HepG2 (cell line): ENCODE results near the gene FASTKD2. TPM values are rescaled to one million over a fixed set of nuclear protein-coding genes. Genes with fewer than 3 reads are reported as not detected.

Experiments
- ATF7 ChIP-seq, 2 experiments: fragments of 450-650 bp in 1 of 2; sonication (generic) in 1 of 2; formaldehyde crosslinking in 1 of 2; IDR thresholded peaks; 2 replicates each; pipeline versions ENCODE4 v1.4.0 to v1.6.1; 2016 to 2020; ENCODE audit warnings: antibody characterized with exemption in 1 of 2, mild to moderate bottlenecking in 1 of 2, missing genetic modification reagents in 1 of 2
- CHCHD3 ChIP-seq: sonication (generic); formaldehyde crosslinking; IDR thresholded peaks from 2 replicates; pipeline ENCODE4 v1.8.0; 2022; ENCODE audit warnings: mild to moderate bottlenecking, missing genetic modification reagents, moderate library complexity
- DNMT3B ChIP-seq: conservative IDR thresholded peaks from 2 replicates; pipeline ENCODE4 v1.6.1; 2016; ENCODE audit warnings: missing biosample characterization, control low read depth
- FOSL1 ChIP-seq: sonication (generic); formaldehyde crosslinking; IDR thresholded peaks from 2 replicates; pipeline ENCODE4 v1.9.0; 2021; ENCODE audit warnings: missing genetic modification reagents, borderline replicate concordance
- FOXJ3 ChIP-seq: sonication (generic); formaldehyde crosslinking; IDR thresholded peaks from 2 replicates; pipeline ENCODE4 v1.4.0; 2020; ENCODE audit warnings: missing genetic modification reagents, mild to moderate bottlenecking, borderline replicate concordance
- HNRNPK ChIP-seq: fragments of 200-400 bp; formaldehyde crosslinking; IDR thresholded peaks from 2 replicates; pipeline ENCODE4 v1.6.1; 2018; ENCODE audit warnings: low read length, low read depth, moderate library complexity, mild to moderate bottlenecking; ENCODE audit not compliant: poor library complexity, severe bottlenecking
- IKZF1 ChIP-seq: fragments of 450-650 bp; IDR thresholded peaks from 2 replicates; pipeline ENCODE4 v1.7.1; 2016
- IRX3 ChIP-seq: sonication (generic); formaldehyde crosslinking; IDR thresholded peaks from 2 replicates; pipeline ENCODE4 v1.8.1; 2023; ENCODE audit warnings: mild to moderate bottlenecking, low read depth, missing genetic modification reagents, borderline replicate concordance
- KLF9 ChIP-seq: IDR thresholded peaks from 2 replicates; pipeline ENCODE4 v1.6.1; 2016; ENCODE audit warnings: low read depth
- MTF2 ChIP-seq: sonication (generic); formaldehyde crosslinking; IDR thresholded peaks from 2 replicates; pipeline ENCODE4 v1.5.0; 2020; ENCODE audit warnings: missing genetic modification reagents, borderline replicate concordance
- MYC ChIP-seq: sonication (generic); formaldehyde crosslinking; IDR thresholded peaks from 2 replicates; pipeline ENCODE4 v1.9.0; 2021; ENCODE audit warnings: missing genetic modification reagents, borderline replicate concordance
- PRDM4 ChIP-seq: sonication (generic); formaldehyde crosslinking; IDR thresholded peaks from 2 replicates; pipeline ENCODE4 v1.9.0; 2021; ENCODE audit warnings: missing genetic modification reagents, borderline replicate concordance
- RORA ChIP-seq: sonication (generic); formaldehyde crosslinking; IDR thresholded peaks from 2 replicates; pipeline ENCODE4 v1.5.0; 2020; ENCODE audit warnings: mild to moderate bottlenecking, missing genetic modification reagents, moderate library complexity
- SCMH1 ChIP-seq: sonication (generic); formaldehyde crosslinking; IDR thresholded peaks from 2 replicates; pipeline ENCODE4 v1.9.0; 2021; ENCODE audit warnings: missing genetic modification reagents, mild to moderate bottlenecking, borderline replicate concordance
- TFE3 ChIP-seq: IDR thresholded peaks from 2 replicates; pipeline ENCODE4 v1.6.1; 2016
- ZFP62 ChIP-seq: sonication (generic); formaldehyde crosslinking; IDR thresholded peaks from 2 replicates; pipeline ENCODE4 v1.4.0; 2020; ENCODE audit warnings: missing genetic modification reagents
- ZGPAT ChIP-seq: IDR thresholded peaks from 2 replicates; pipeline ENCODE4 v1.6.1; 2016; ENCODE audit warnings: mild to moderate bottlenecking
- ZNF230 ChIP-seq: sonication (generic); formaldehyde crosslinking; IDR thresholded peaks from 2 replicates; pipeline ENCODE4 v1.4.0; 2020; ENCODE audit warnings: mild to moderate bottlenecking, missing genetic modification reagents
- ZNF232 ChIP-seq: sonication (generic); formaldehyde crosslinking; IDR thresholded peaks from 2 replicates; pipeline ENCODE4 v1.4.0; 2020; ENCODE audit warnings: missing genetic modification reagents, borderline replicate concordance
- ZNF383 ChIP-seq: sonication (generic); formaldehyde crosslinking; IDR thresholded peaks from 2 replicates; pipeline ENCODE4 v1.4.0; 2020; ENCODE audit warnings: missing genetic modification reagents, mild to moderate bottlenecking, borderline replicate concordance
- ZNF660 ChIP-seq: sonication (generic); formaldehyde crosslinking; IDR thresholded peaks from 2 replicates; pipeline ENCODE4 v1.5.1; 2020; ENCODE audit warnings: mild to moderate bottlenecking, low read depth, missing genetic modification reagents, borderline replicate concordance
- polyA plus RNA-seq, 8 experiments: library from polyadenylated mRNA; depleted of rRNA in 3 of 8; stranded (reverse) in 7 of 8; unstranded in 1 of 8; fragments of >200 nt; fragmentation: Illumina TruSeq in 4 of 8; extraction: Trizol in 4 of 8; gene quantifications; 2 replicates each; pipeline versions ENCODE4 v1.2.1 to v1.2.3, GENCODE V29; 2011 to 2016; ENCODE audit warnings: low read depth in 4 of 8, missing spikeins in 1 of 8, mixed read lengths in 1 of 8; ENCODE audit not compliant: insufficient read depth in 1 of 8
- total RNA-seq, 5 experiments: library from RNA; depleted of rRNA; stranded (reverse); fragments of >200 nt; fragmentation: Illumina TruSeq; extraction: Trizol; gene quantifications; 2 replicates each; pipeline ENCODE4 v1.2.3, GENCODE V29; 2016; ENCODE audit warnings: low read depth in 1 of 5
- TF ChIP-seq, protein P1 (sequence below): sonication (generic); formaldehyde crosslinking; IDR thresholded peaks from 2 replicates; pipeline ENCODE4 v1.9.0; 2022; ENCODE audit warnings: missing genetic modification reagents, mild to moderate bottlenecking, borderline replicate concordance

Gene FASTKD2
- total and polyA plus RNA-seq, 2 of the 13 experiments (the other 11 are each of a cell fraction or from before 2014, with no cell fraction given), result 41.1 to 77.8 TPM

DNA sequence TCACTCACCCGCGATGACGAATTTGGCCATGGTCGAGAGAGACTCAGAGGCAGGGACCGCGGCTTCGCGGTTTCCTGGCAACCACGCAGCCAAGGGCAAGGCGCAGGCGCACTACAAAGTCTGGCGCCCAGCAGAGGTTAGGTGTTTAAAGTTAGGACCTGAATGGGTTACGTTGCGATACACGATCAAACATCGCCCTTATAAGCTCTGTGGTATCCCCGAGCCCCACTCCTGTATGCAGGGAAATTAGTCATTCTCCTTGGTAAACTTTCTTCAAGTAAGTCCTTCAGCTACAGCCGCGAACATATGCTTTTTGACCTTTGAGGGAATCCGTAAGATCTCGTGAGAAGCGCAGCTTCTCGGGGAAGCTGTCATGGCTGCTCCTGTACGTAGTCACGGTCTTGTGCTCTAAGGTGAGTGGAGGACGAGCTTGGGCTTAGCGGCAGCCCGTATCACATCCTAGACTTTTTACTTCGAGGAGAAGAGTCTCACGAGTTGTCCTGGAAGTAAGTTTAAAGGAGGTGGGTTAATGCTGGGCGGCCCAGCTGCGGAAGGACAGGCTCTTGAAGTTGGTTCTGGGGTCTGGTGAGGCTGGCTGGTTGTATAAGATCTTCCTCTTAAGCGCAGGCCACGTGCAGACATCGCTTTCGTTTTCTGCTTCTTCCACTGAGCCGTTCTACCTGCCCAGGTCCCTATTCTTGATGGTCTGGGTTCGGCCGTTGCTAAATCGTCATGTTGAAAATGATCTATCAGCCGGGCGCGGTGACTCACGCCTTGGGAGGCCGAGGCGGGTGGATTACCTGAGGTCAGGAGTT lies at the start of gene FASTKD2, which contains the start of gene MDH1B (continued):
- TF ChIP-seq IRX3 (CRISPR knock-in tag), result peak; percentile 78; the same call in 1 of the 2 replicates
- TF ChIP-seq KLF9 (CRISPR knock-in tag), result no peak; the same call in 1 of the 2 replicates
- TF ChIP-seq ZNF232 (CRISPR knock-in tag), result peak; percentile 65; the same call in 1 of the 2 replicates
- no peak; the same call in 1 of the 2 replicates for TF ChIP-seq ZNF383
- peak; percentile 55; the same call in 1 of the 2 replicates for TF ChIP-seq TFE3 (CRISPR knock-in tag)
- TF ChIP-seq ZFP62 (CRISPR knock-in tag), result no peak
- peak; percentile 28; the same call in 1 of the 2 replicates for TF ChIP-seq PRDM4 (CRISPR knock-in tag)
- TF ChIP-seq IKZF1, result no peak
- TF ChIP-seq ZNF660 (CRISPR knock-in tag), result no peak
- TF ChIP-seq, protein P1, sequence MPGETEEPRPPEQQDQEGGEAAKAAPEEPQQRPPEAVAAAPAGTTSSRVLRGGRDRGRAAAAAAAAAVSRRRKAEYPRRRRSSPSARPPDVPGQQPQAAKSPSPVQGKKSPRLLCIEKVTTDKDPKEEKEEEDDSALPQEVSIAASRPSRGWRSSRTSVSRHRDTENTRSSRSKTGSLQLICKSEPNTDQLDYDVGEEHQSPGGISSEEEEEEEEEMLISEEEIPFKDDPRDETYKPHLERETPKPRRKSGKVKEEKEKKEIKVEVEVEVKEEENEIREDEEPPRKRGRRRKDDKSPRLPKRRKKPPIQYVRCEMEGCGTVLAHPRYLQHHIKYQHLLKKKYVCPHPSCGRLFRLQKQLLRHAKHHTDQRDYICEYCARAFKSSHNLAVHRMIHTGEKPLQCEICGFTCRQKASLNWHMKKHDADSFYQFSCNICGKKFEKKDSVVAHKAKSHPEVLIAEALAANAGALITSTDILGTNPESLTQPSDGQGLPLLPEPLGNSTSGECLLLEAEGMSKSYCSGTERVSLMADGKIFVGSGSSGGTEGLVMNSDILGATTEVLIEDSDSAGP (CRISPR knock-in tag), result peak; percentile 92
- peak; percentile 87 for TF ChIP-seq ZGPAT
- no peak for TF ChIP-seq HNRNPK
- TF ChIP-seq CHCHD3 (CRISPR knock-in tag), result no peak; the same call in 1 of the 2 replicates
- TF ChIP-seq MTF2 (CRISPR knock-in tag), result peak; percentile 66; the same call in 1 of the 2 replicates
- peak; percentile 74; the same call in 1 of the 2 replicates for TF ChIP-seq FOXJ3 (CRISPR knock-in tag)
- TF ChIP-seq DNMT3B, result no peak; the same call in 1 of the 2 replicates
- no peak for TF ChIP-seq RORA (CRISPR knock-in tag)
- TF ChIP-seq SCMH1 (CRISPR knock-in tag), result no peak
- TF ChIP-seq ZNF230 (CRISPR knock-in tag), result peak; percentile 34
- TF ChIP-seq ATF7 (IDR thresholded peaks at IDR 0.05), result no peak
- no peak for TF ChIP-seq ATF7 (CRISPR knock-in tag; IDR thresholded peaks at IDR 0.05)
- TF ChIP-seq MYC (CRISPR knock-in tag), result peak; percentile 94; the same call in 1 of the 2 replicates
- no peak for TF ChIP-seq FOSL1 (CRISPR knock-in tag)
